ENCODE measurements around the gene TEAD4.

The TEAD4 gene

DNA sequence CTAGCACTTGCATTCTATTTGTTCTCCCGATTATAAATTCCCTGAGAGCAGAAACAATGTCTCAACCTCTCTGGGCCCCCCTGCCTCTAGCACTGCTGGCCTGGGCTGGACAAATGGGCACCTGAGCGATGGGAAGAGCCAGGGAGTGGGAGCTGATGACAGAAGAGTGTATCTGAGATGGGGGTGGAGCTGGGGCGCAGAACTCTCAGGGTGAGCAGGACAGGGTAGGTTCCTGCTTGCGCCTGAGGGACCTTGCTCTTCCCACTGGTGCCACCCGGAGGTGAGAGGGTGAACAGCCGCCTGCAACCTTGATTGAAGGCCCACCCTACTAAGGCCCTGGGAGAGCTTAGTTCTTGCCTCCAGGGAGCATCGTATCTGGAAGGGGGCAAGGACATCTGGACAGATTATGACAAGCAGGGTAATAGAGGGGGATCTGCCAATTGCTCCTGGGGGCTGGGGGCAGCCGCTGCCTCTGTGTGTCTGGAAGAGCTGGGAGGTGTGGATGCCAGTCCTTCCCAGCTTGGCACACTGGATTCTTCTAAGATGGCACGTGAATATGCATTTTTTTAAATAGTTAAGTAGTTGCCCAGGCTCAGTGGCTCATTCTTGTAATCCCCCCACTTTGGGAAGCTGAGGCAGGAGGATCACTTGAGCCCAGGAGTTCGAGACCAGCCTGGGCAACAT, 75.0 kb downstream of the TEAD4 start:
- peak; percentile 81 for DNase-seq

DNA sequence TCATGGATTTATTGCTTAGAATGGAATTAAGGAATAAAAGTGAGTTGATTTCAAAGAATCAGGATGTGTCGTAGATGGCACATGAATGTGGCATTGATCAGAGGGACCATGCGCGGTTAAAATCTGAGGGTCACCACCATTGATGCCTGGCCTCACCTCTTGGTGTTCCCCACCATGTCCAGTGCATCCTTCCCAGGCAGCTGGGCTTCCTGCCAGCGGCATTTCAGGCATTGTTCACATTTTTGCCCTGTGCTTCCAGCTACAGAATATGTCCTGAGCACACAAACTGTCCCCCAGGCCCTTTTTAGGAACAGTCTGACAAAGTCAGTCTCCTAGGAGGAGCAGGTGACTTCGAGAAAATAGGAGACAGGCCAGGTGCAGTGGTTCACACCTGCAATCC, 76.0 kb downstream of the TEAD4 start:
- DNase-seq: no peak

DNA sequence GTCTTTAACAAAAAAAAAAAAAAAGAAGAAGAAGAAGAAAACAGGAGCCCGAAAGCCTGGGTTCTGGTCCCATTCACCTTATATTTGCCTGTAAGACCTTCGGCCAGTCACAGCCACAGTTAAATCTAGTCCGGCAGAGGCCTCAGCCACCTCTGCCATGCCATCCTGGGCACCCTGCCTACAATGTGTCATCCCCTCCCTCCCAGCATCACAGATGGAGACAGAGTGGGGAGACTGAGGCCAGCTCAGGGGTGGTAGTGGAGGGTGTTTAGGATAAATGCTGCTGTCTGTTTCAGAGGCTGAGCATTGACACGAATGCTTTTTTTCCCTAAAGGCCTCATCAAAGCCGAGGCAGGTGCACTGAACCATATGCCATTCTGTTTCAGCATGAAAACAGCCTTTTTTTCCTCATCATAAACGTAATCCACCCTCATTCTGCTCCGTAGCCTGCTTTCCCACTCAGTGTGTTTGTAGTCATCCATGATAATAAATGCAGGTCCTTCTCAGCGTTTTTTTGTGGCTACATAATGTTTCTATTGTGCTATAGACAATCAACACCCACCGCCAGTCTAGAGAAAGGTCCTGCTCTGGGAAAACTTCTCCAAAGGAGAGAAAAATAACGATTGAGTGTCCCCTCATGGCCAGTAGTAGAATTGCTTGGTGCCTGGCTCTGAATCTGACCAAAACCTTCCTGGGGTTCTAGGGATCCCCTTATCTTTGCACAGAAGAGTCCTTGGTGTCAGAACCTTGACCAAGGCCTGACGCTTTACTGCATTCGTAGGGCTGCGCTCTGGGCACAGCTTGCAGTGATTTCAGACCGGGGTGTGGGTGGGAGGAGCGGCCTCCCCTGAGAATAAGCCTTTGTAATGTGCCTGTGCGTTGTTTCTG, 76.9 kb downstream of the TEAD4 start:
- peak; percentile 76 for DNase-seq

DNA sequence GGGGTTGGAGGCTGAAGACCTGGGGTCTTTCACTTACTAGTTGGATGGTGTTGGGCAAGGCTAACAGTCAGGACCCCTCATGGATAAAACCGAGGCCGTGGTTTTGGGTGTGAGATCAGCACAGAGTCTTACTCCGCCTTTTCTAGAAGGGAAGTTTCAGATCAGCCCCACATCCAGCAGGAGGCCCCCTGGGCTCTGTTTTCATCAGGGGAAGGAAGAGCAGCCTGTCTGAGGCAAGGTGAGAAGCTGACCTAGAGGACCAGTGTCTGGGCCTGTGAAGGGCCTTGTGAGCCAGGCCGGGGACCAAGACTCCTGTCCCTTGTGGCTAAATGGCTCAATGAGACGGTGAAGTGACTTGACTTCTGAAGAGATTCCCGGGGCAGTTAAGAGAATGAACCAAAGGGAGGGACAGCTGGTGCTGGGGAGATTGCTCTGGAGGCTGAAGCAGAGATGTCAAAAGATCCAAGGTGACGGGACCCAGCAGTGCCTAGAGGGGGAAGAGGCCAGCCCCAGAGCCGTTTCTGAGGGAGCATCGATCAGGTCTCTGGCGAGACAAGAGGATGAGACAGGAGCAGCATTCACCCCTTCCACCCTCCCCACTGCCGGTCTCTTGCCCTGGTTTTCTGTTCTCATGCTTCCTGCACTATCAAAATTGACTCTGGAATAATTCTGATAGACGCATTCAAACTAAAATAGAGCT, 77.9 kb downstream of the TEAD4 start:
- no peak for DNase-seq

DNA sequence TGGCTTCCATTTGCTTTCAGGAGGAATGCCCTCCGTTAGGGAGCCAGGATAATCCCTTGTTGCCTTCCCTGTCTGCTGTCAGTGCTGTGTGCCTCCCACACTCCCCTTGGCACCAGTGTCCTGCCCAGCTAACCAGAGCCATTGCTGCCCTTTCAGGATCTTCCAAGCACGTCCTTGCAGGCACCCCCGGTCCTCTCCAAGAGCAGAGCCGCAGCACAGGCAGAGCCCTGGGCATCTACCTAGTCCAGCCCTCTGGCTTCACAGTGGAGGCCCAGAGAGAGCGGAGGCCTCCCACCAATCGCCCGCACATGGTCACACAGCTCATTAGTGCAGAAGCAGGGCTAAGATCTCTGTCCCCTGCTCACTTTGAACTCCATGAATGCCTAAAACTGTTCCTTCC, 79.0 kb downstream of the TEAD4 start:
- no peak for DNase-seq

DNA sequence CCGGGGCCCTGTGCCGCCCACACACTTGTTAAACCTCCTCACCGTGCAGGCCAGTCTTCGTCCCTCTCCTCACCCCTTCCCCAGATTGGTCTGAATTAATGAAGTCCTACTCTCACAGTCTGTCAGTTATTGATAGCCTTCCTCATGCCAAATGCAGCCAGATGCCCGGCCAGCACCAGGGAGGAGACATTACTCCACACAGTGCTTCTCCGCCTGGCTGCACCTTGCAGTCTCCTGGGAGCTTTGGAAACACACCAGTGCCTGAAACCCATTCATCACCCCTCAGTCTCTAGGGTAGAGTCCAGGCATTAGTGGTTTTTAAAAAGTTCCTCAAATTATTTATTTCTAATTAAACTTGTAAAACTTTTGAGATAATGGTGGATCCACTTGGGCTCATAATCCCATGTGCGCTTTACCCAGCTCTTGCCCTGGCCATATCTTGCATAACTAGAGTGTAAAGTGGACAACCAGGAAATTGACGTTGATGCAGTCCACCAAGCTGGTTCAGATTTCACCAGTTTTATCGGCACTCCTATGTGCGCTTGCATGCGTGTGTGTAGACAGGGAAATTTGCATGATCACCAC, 79.8 kb downstream of the TEAD4 start:
- DNase-seq: no peak

DNA sequence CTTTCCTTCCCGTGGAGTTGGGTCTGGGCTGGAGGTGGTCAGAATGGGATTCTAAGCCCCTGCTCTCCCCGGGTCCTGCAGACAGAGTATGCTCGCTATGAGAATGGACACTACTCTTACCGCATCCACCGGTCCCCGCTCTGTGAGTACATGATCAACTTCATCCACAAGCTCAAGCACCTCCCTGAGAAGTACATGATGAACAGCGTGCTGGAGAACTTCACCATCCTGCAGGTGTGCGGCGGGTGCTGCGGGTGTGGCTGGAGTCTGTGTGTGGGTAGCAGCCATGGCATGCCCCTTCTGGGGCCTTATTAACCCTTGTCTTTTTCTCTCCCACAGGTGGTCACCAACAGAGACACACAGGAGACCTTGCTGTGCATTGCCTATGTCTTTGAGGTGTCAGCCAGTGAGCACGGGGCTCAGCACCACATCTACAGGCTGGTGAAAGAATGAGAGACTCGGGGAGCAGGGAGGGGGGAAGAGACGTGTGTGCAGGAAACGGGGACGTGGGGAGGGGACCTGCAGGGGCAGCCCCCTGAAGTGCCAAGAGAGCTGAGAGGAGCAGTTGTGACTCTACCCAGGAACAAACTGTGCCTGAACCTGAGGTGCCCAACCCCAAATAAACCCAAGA, 80.9 kb downstream of the TEAD4 start:
- DNase-seq: no peak

DNA sequence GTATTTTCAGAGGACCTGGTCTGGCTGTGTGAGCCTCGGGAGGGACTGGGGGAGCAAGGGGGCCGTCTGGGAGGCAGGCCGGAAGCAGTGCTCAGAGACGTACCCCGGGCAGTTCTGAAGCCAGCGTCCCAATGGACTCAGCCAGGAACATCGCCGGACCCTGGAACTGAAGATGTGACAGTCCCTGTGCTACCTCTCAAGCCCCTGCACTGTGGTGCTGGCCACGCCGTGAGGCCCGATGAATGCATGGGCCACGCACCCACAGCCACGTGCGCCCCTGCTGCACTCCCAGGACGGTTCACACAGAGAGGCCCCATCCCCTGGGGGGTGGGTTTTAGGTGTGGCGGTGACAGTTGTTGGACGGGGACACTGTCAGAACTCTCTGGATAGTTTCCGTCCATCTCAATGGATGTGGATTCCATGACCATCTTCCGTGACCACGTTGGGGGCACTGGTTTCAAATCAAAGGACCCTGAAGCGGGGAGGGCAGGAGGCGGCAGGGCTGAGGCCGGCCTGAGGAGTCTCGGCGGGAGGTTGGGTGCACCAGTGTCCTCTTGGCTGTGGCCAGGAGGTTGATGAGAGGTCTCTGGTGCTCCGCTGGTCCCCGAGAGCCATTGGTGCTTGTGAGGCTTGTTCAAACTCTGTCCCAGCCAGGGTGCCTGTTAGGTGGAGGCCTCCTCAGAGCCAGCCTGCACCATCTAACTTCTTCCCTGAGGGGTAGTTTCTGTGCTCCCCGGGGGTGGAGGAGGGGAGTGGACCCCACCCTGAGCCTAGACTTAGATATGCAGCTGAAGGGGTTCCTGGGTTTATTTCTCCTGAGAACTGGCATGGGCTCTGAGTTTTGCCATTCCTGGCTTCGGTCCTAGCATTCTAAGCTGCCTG, 81.7 kb downstream of the TEAD4 start:
- DNase-seq: no peak

DNA sequence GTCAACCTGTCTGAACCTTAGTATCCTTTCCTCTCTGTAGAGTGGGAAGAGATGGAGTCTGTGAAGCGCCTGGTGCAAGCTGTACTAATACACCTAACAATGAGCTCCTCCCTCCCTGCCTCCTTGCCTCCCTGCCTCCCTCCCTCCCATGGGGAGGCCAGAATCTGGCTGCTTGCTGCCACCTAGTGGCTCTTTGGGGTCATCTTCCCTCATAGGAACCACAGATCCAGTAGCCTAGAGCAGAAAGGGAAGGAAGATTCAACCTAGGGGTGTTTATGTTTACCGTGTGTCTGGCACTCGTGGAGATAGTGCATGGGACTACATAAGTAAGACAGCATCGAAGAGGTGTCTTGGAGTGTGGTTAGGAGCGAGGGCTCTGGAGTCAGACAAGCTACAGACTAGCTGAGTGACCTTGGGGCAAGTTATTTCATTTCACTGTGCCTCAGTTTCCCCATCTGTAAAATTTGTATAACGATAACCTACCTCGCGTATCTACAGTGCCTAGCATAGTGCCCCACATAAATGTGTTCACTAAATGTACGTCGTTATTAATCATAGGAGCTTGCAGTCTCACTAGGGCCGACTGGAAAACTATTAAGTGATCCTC, 82.5 kb downstream of the TEAD4 start:
- DNase-seq: peak; percentile 96

DNA sequence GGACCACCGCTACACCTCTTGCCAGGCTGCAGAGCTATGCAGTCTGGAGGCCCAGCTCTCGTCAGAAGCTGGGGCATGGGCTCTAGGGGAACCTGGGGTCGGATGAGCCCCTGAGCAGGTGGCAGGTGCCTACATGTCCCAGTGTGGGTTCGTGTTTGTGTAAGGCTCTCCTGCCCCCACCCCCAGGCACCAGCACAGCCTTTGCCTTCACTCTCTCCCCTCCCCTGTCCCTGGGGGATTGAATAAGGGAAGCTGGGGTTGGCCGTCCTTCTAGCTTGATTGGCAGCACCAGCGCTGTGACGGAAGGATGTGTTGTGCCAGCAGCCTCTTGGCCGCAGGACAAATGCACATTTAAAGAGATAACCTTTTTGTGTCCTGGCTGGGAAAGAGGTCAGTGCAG, 83.2 kb downstream of the TEAD4 start:
- peak; percentile 25 for DNase-seq

DNA sequence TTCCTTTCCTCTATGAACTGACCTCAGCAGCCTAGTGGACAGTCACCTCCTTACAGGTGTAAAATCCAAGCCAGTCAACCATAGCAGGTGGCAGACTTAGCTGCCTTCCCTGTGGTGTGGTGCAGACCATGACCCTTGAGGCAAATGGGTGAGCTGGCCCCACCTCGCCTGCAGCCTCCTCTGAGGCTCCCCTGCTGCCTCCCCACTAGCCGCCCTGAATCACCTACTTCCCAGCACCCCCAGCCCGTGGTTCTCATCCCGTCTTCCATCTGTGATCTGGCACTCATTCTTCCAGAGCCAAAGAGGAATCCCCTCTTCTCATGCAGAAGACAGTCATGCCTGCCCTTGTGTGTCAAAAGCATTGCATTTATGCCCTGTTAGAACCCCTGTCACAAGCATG, 83.6 kb downstream of the TEAD4 start:
- DNase-seq: no peak

DNA sequence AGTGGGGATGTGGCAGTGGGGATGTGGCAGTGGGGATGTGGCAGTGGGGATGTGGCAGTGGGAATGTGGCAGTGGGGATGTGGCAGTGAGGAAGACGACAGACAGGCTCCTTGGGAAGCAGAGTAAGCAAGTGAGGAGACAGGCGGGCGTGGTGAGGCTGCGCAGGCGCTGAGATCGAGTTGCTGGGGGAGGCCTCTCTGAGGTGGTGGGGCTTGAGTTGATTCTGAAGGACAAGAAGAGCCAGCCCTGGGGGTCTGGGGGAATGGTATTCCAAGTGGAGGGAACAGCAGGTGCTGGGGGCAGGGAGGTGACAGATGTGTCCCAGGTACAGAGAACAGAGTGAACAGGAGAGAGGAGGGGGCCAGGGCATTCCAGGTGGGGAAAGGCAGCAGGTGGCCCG, 84.2 kb downstream of the TEAD4 start:
- no peak for DNase-seq

DNA sequence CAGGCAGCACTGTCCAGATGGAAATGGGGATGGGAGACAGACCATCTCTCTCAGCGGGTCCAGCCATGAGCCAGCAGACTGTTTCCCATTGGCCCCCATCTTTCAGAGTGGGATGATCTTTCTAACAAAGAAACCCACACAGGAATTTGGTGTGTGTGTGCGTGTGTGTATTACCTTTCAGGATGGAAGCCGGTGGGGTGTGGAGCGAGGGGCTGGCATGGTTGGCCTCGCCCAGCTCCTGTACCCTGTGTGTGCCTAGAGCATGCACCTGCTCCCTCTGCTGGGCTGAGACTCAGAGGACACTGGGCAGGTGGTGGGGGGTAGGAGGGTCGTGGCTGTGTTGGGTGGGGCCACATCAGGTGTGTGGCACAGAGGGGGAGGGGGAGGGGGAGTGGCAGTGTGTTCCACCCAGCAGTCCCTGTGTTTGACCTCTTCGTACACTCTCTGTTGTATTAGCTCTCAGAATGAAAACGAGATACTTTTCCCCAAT, 85.0 kb downstream of the TEAD4 start:
- no peak for DNase-seq

DNA sequence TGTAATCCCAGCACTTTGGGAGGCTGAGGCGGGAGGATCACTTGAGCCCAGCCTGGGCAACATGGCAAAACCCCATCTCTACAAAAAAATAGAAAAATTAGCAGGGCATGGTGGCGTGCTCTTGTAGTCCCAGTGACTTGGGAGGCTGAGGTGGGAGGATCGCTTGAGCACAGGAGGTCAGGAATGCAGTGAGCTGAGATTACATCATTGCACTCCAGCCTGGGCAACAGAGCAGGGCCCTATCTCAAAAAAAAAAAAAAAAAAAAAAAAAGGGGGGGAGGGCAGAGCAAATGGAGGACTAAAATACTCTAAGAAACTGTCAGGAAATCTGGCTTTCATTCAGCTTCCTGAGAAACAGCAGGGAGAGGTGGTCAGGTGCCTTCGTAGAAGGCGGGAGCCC, 86.3 kb downstream of the TEAD4 start:
- no peak for DNase-seq

DNA sequence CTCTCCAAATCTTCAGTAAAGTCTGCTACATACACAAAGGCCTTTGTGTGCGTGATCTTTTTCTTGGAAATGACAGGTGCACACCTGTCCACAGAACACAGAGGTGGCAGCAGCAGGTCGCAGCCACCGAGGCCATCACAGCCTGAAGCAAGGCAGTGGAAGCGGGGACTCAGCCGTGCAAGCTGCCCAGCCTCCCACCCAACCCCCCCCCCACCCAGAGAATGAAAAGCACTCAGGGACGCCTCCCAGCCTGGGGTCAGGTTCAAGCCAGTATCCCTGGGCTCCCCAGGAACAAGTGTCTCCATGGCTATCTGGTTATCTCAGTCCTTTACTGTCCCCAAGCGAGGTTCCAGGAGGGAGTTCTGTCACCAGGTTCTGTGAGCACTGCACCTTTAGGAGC, 86.8 kb downstream of the TEAD4 start:
- DNase-seq: no peak

DNA sequence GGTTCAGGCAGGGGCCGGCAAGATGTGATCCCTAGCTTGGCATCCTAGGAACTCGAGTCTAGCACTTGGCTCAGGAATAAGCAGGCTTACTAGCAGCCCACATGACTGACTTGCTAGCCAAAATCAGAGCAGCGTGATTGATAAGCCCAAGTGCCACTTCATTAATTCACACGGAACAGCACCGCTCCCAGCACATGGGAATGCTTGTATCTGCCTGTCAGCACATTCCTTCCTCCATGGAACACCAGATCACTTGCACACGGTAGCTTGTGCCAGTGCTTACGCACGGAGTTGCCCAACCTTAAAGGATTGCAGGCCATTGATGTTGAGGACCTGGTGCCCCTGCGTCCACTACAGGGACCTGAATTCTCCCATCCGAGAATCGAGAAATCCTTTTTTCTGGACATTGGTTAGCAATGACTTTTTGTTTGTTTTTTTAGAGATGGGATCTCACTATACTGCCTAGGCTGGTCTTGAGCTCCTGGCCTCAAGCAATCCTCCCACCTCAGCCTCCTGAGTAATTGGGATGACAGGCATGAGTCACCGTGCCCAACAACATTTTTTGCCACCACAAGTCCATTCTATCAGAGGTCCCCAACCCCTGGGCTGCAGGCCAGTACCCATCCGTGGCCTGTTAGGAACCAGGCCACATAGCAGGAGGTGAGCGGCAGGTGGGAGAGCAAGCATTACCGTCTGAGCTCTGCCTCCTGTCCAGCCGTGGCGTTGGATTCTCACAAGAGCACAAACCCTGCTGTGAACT, 87.4 kb downstream of the TEAD4 start:
- DNase-seq: no peak

DNA sequence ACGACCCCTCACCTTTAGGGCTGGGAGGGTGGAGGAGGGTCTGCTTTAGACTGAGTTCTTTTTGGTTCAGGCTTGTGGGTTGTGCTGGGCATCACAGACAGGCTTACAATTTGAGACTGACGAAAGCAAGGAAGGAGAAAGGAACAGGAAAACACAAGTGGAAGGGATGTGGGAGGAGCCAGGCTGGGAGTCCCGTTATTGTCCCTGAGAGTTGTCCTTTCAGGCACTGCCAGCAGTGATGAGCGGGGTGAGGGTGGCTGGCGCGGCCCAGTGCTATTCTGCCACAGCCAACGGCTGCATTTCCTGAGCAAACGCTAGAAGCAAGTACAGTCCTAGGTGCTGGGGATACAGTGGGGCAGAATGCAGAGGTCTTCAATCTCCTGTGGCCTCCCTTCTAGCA, 88.8 kb downstream of the TEAD4 start:
- DNase-seq: no peak

DNA sequence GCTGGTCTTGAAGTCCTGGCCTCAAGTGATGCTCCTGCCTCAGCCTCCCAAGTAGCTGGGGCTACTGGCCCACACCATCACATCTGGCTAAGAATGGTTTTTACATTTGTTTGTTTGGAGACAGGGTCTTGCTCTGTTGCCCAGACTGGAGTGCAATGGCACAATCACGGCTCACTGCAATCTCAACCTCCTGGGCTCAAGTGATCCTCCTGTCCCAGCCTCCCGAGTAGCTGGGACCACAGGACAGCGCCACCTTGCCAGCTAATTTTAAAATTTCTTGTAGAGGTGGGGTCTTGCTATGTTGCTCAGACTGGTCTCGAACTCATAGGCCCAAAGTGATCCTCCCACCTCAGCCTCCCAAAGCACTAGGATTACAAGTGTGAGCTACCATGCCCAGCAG, 89.3 kb downstream of the TEAD4 start:
- DNase-seq: no peak

DNA sequence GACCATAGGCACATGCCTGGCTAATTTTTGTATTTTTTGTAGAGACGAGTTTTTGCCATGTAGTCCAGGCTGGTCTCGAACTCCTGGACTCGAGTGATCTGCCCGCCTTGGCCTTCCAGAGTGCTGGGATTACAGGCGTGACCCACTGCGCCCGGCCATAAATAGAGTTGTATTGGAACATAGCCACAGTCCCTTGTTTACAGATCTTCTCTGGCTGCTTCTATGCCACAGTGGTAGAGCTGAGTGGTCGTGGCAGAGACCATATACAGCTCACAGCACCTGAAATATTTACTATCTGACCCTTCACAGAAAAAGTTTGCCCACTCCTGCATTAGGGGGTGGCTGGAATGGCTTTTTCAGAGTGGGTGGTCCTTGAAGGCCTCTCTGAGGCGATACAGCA, 90.0 kb downstream of the TEAD4 start:
- no peak for DNase-seq

DNA sequence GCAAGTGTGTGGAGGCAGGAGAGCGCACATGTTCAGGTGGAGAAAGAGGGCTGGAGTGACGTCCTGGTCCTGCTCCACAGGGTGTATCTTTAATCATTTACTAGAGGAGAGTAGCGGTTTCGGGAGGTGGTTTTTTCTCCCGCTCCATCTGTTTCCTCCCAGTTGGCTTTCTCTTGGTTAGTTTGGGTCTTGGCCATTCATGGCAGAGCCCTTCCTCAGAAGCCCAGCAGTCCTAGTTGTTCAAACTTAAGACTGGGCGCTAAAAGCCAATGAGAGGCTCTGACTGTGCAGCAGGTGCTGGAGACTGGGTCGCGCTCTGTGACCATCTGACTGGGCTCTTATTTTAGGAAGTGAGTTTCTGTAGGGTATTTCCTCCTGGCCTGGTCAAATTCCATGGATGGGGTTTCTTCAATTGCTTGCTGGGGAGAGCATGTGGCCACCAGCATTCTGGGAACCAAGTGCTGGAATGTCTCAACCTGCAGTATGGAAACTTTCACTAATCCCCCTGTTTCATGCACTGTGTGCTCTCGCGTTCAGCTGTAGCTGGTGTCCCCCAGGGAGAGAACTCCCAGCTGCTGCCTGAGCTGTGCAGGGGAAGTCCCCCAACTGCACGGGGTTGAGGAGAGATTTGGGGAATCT, 90.5 kb downstream of the TEAD4 start:
- no peak for DNase-seq
